ENCODE data around the gene ALX4. TPM values are rescaled to one million over a fixed set of nuclear protein-coding genes. Genes with fewer than 3 reads are reported as not detected.
A peak's percentile ranks its signal among the peaks of the same experiment; 100 is the strongest.

ALX4 gene
- total RNA-seq, 6 experiments from 2014 or later, result not detected

- Histone ChIP-seq H3K27me3 (peaks cover 0 to 16% of the 10 kb centered on the region in 2 donors), H3K4me1 (peaks cover 0 to 22% (median 4%) of the 10 kb centered on the region in 4 donors), H3K4me3 (no peak overlapping the region), H3K27ac (no peak overlapping the region), H3K9me3 (no peaks in the 10 kb centered on the region), H3K36me3 (no peaks in the 10 kb centered on the region)
- no peak for TF ChIP-seq POLR2A (IDR thresholded peaks at IDR 0.05)
- no peak for TF ChIP-seq CTCF (IDR thresholded peaks at IDR 0.05)
- no CpG with 5 or more reads among the region's 20 CpGs for WGBS (ENCODE audit: insufficient coverage, low coverage, low lambda C conversion rate, missing lambda C conversion rate)
- peak in 1 of 4 donors; percentile 16 for ATAC-seq
- intact Hi-C loops (cut with DNase I), result no loop called here
- DNase-seq, result no peak
Observed at GRCh38 chr11:44301564-44302271, 8.2 kb downstream of the ALX4 start.

- WGBS (ENCODE audit: insufficient coverage, low coverage, low lambda C conversion rate, missing lambda C conversion rate), result 87% methylated on average over 3 of the region's 6 CpGs
- Histone ChIP-seq H3K27me3 (peaks cover 0 to 9% of the 10 kb centered on the region in 2 donors), H3K27ac (no peak overlapping the region), H3K36me3 (no peaks in the 10 kb centered on the region), H3K9me3 (no peaks in the 10 kb centered on the region), H3K4me3 (no peak overlapping the region), H3K4me1 (peaks cover 0 to 18% (median 4%) of the 10 kb centered on the region in 4 donors)
- DNase-seq (no peak), ATAC-seq (no peak)
- TF ChIP-seq POLR2A (IDR thresholded peaks at IDR 0.05) (no peak), CTCF (IDR thresholded peaks at IDR 0.05) (no peak)
- intact Hi-C loops (cut with DNase I), result no loop called here
Observed at GRCh38 chr11:44300844-44301563, 8.9 kb downstream of the ALX4 start.

GRCh38 chr11:44298862-44299261 lies 11.1 kb downstream of the ALX4 start:
- H3K9me3 ChIP-seq, result no peaks in the 10 kb centered on the region
- H3K27ac ChIP-seq, result no peak overlapping the region
- H3K4me3 ChIP-seq, result no peak overlapping the region
- no peaks in the 10 kb centered on the region for H3K36me3 ChIP-seq
- WGBS (ENCODE audit: insufficient coverage, low coverage, low lambda C conversion rate, missing lambda C conversion rate), result 50% methylated on average over 2 of the region's 2 CpGs
- no peaks in the 10 kb centered on the region for H3K27me3 ChIP-seq
- H3K4me1 ChIP-seq, result no peaks in the 10 kb centered on the region
- DNase-seq, result no peak
- TF ChIP-seq POLR2A (IDR thresholded peaks at IDR 0.05) (no peak), CTCF (IDR thresholded peaks at IDR 0.05) (no peak)
- intact Hi-C loops (cut with DNase I), result no loop called here
- ATAC-seq, result no peak

GRCh38 chr11:44290208-44290607 lies 19.7 kb downstream of the ALX4 start:
- Histone ChIP-seq H3K4me3 (no peak overlapping the region), H3K9me3 (no peaks in the 10 kb centered on the region), H3K4me1 (no peaks in the 10 kb centered on the region), H3K36me3 (no peaks in the 10 kb centered on the region), H3K27me3 (no peaks in the 10 kb centered on the region), H3K27ac (no peak overlapping the region)
- intact Hi-C loops (cut with DNase I), result no loop called here
- ATAC-seq, result no peak
- TF ChIP-seq POLR2A (IDR thresholded peaks at IDR 0.05), result no peak
- no peak for TF ChIP-seq CTCF (IDR thresholded peaks at IDR 0.05)
- WGBS (ENCODE audit: insufficient coverage, low coverage, low lambda C conversion rate, missing lambda C conversion rate), result 48% methylated on average over 3 of the region's 4 CpGs
- no peak for DNase-seq
